NCI-H510A (cell line): Measurements from ENCODE around the gene AFAP1L1.

ENCODE experiments used
- DNase-seq: peaks from one replicate; lab custom pipeline; 2025; lab: John Stamatoyannopoulos, UW

AFAP1L1 gene

DNA sequence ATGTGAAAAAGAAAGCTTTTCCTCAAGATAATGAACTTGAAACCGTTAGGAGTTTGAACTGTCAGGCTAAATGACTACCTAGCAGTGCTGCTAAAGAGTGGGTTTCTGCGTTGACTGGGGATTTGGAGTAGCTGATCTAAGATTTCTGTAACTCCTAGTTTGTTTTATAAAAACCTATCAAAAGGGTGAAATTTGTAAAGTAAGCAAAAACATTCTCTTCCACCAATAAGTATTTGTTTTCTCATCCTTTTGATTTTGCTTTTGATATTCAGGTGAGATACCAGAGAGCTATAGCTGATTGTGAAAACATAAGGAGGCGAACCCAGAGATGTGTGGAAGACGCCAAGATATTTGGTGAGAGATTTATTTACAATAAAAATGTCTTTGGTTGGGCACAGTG is 77.7 kb downstream of the AFAP1L1 start:
- no peak for DNase-seq

DNA sequence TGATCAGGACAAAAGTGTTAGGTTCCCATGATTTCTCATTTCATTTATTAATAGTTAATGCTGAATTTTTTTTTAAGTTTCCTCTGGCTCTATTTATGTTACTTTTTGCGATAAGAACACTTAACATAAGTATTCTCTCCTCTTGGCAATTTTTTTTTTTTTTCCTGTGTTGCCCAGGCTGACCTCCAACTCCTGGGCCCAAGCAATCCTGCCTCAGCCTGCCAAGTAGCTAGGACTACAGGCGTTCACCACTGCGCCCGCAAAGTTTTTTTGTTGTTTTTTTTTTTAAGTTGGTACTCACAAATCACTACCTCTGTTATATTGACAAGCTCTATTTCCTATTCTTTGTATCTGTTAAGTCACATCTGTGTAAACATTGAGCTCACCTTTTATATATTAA is 80.5 kb downstream of the AFAP1L1 start:
- no peak for DNase-seq

DNA sequence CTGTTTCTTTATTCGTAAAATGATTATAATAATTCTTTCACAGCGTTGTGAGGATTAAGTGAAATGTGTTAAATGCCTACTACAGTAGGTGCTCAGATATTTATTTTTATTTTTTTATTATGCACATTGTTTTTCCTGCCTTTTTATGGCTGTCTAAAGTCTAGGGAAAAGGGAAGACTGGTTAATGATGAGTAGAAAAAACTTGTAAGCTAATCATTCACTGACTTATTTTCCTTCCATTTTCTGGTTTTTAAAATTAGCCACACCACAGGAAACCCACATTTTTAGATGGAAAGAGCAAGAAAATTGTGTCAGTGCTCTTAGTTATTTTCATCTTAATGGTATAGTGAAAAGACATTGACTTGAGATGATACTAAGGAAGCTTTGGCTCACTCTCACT is 82.3 kb downstream of the AFAP1L1 start:
- no peak for DNase-seq

- DNase-seq: no peak
Observed at GRCh38 chr5:149355688-149356087, 84.0 kb downstream of the AFAP1L1 start.

GRCh38 chr5:149356391-149356790 is 84.7 kb downstream of the AFAP1L1 start:
- DNase-seq: no peak

GRCh38 chr5:149357370-149358293 is 86.0 kb downstream of the AFAP1L1 start, which contains the start of gene PCYOX1L:
Gene PCYOX1L (plus strand): TSS chr5:149358046. CDS start chr5:149358069, 23 bp downstream.
- DNase-seq: peak; percentile 97

GRCh38 chr5:149358294-149358651 is 86.6 kb downstream of the AFAP1L1 start:
- peak; percentile 28 for DNase-seq

GRCh38 chr5:149358868-149359495 is 87.3 kb downstream of the AFAP1L1 start:
- DNase-seq: no peak

GRCh38 chr5:149360272-149360671 is 88.6 kb downstream of the AFAP1L1 start:
- DNase-seq: no peak

DNA sequence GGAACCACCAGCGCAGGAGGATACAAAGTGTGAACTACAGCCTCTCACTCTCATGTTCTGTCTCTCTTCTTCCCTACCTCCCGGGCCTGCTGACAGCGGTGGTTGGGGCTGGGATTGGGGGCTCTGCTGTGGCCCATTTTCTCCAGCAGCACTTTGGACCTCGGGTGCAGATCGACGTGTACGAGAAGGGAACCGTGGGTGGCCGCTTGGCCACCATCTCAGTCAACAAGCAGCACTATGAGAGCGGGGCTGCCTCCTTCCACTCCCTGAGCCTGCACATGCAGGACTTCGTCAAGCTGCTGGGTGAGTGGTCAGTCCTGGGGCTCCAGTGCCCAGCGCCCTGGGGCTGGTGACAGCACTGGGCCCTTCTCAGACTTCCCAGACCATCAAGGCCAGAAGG is 90.9 kb downstream of the AFAP1L1 start:
- DNase-seq: no peak

GRCh38 chr5:149363358-149363757 is 91.7 kb downstream of the AFAP1L1 start:
- DNase-seq: no peak

DNA sequence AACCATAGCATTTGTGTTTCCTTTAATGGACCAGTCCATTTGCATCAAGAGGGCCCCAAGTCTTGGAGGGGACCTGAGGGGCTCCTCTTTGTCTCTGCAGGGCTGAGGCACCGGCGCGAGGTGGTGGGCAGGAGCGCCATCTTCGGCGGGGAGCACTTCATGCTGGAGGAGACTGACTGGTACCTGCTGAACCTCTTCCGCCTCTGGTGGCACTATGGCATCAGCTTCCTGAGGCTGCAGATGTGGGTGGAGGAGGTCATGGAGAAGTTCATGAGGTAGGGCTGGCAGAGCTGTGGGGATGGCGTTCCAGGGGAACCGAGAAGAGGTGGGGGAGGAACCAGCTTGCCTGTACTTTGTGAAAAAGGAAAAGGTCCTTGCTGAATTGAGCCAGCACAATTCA is 92.3 kb downstream of the AFAP1L1 start:
- no peak for DNase-seq

DNA sequence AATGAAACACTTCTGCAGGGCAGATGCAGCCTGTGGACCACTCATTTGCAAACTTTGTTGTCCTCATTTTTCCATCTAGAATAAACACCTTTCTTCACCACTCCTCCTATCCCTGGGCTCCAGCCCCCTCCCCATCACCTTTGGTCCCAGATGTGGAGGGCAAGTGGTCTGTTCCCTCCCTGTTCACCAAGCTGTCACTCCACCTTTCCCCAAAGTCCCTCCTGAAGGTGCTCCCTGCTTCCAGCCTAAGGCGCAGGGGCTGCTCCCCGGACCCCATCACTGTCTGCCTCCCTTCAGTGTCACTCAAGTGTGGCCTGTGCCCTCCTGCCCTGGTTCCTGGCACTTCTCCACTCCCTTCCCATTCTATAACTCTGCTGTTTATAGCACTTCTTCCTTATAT is 93.1 kb downstream of the AFAP1L1 start:
- no peak for DNase-seq

- no peak for DNase-seq
Observed at GRCh38 chr5:149365418-149365817, 93.8 kb downstream of the AFAP1L1 start.

GRCh38 chr5:149366169-149366729 is 94.6 kb downstream of the AFAP1L1 start:
- DNase-seq: no peak

- DNase-seq: peak; percentile 44
Observed at GRCh38 chr5:149367249-149367971, 95.8 kb downstream of the AFAP1L1 start.

GRCh38 chr5:149367972-149368645 is 96.5 kb downstream of the AFAP1L1 start:
- DNase-seq: no peak

DNA sequence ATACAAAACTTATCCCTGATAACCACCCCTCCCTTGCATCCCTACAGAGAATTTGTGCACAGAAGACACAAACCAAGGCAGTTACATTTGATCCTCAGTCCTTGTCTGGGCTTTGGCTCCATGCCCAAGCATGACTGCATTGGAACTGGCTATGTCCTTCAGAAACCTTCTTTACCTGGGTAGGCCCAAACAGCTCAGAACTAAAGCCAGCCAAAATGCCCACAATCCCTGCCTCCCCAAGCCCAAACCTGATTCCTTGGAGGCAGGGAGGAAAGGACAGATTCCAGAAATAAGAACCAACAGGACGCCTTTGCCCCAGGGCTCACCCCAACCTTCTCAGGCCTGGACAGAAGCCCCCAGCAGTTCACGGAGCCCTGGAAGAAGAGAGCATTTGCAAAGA is 99.2 kb downstream of the AFAP1L1 start:
- DNase-seq: no peak

GRCh38 chr5:149371296-149371962 is 99.8 kb downstream of the AFAP1L1 start:
- DNase-seq: peak; percentile 31

DNA sequence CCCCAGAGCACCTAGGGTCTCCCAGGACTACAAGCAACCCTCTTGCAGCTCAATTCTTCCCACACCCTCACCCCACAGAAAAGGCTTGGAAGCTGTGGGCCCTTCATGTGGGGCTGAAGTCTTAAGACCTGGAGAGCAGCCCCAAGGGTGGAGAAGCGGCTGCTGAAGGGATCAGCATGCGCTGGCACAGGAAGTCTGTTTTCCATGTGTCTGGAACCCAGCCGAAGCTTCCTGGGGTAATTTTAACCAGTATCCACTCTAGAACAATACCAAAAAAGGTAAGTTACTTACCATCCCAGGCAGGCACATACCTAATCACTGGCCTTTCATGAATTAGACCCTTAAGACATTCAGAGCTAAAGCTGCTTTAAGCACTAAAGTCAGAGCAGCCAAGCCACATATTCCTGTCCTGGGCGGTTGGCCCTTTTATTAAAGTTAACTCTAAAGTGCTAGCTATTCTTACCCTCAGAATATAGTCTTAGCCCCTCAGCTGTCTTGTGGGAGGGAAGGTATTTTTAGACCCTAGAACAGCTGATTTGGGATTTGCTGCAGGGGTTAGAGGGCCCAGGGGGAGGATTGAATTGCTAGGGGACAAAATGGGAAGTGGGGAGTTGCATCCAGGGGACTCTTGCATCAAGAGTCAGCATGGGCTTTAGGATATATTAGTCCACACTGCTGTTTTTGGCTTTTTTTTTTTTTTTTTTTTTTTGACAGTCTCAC is 100.6 kb downstream of the AFAP1L1 start:
- DNase-seq: no peak

DNA sequence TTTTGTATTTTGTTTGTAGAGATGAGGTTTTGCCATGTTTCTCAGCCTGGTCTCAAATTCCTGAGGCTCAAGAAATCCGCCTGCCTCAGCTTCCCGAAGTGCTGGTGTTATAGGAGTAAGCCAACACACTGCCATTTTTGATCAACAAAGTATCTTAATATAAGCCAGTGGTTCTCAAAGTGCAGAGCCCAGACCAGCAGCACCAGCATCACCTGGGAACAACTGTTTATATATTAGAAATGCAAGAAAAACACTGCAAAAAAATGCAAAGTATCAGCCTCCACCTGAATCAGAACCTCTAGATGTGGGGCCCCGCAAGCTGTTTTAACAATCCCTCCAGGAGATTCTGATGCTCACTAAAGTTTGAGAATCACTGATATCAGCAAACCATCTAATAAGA is 101.3 kb downstream of the AFAP1L1 start:
- DNase-seq: no peak
